Rectal smooth muscle tissue (tissue), 1 donor: Measurements from ENCODE around the gene TMEM80.

Source experiments
- H3K27ac ChIP-seq: one replicate; pipeline ENCODE4 v1.7.0; 2013; ENCODE audit warnings: low read depth, low read length, inconsistent platforms
- H3K27me3 ChIP-seq: one replicate; pipeline ENCODE4 v1.7.0; 2013; ENCODE audit warnings: low read length; ENCODE audit not compliant: control insufficient read depth, insufficient read depth
- H3K36me3 ChIP-seq: one replicate; pipeline ENCODE4 v1.7.0; 2013; ENCODE audit warnings: low read length; ENCODE audit not compliant: control insufficient read depth, insufficient read depth
- H3K4me1 ChIP-seq: one replicate; pipeline ENCODE4 v1.7.0; 2013; ENCODE audit warnings: low read length; ENCODE audit not compliant: control insufficient read depth, insufficient read depth
- H3K4me3 ChIP-seq: one replicate; pipeline ENCODE4 v1.7.0; 2013; ENCODE audit warnings: low read length
- H3K9ac ChIP-seq: one replicate; pipeline ENCODE4 v1.7.0; 2013; ENCODE audit warnings: low read length

The TMEM80 gene

GRCh38 chr11:660281-660680 lies 35.3 kb upstream of the TMEM80 start:
- no peak overlapping the region for H3K9ac ChIP-seq
- no peak overlapping the region for H3K4me3 ChIP-seq
- no peaks in the 10 kb centered on the region for H3K27me3 ChIP-seq
- peaks cover 1% of the 10 kb centered on the region for H3K4me1 ChIP-seq
- H3K36me3 ChIP-seq = peaks cover 2% of the 10 kb centered on the region
- no peak overlapping the region for H3K27ac ChIP-seq

GRCh38 chr11:660681-661444 lies 34.8 kb upstream of the TMEM80 start:
- Histone ChIP-seq H3K4me3 (no peak overlapping the region), H3K4me1 (peaks cover 7% of the 10 kb centered on the region), H3K9ac (no peak overlapping the region), H3K27ac (no peak overlapping the region), H3K36me3 (peaks cover 2% of the 10 kb centered on the region), H3K27me3 (no peaks in the 10 kb centered on the region)

GRCh38 chr11:662689-663274 lies 32.8 kb upstream of the TMEM80 start:
- H3K36me3 ChIP-seq = peaks cover 5% of the 10 kb centered on the region
- H3K27ac ChIP-seq = no peak overlapping the region
- no peaks in the 10 kb centered on the region for H3K27me3 ChIP-seq
- H3K9ac ChIP-seq = no peak overlapping the region
- no peak overlapping the region for H3K4me3 ChIP-seq
- peaks cover 11% of the 10 kb centered on the region for H3K4me1 ChIP-seq

GRCh38 chr11:665062-665703 lies 30.4 kb upstream of the TMEM80 start:
- H3K4me1 ChIP-seq = peaks cover 11% of the 10 kb centered on the region
- H3K4me3 ChIP-seq = no peak overlapping the region
- H3K27ac ChIP-seq = peak overlapping the region; percentile 68
- no peak overlapping the region for H3K9ac ChIP-seq
- H3K36me3 ChIP-seq = peaks cover 2% of the 10 kb centered on the region
- H3K27me3 ChIP-seq = no peaks in the 10 kb centered on the region

GRCh38 chr11:665704-666281 lies 29.8 kb upstream of the TMEM80 start:
- H3K9ac ChIP-seq = no peak overlapping the region
- no peaks in the 10 kb centered on the region for H3K27me3 ChIP-seq
- H3K36me3 ChIP-seq = peaks cover 2% of the 10 kb centered on the region
- H3K27ac ChIP-seq = peak overlapping the region; percentile 68
- H3K4me1 ChIP-seq = peaks cover 11% of the 10 kb centered on the region
- H3K4me3 ChIP-seq = no peak overlapping the region

- Histone ChIP-seq H3K36me3 (peaks cover 14% of the 10 kb centered on the region), H3K4me1 (no peaks in the 10 kb centered on the region), H3K4me3 (no peak overlapping the region), H3K9ac (no peak overlapping the region), H3K27me3 (no peaks in the 10 kb centered on the region), H3K27ac (no peak overlapping the region)
Measured at GRCh38 chr11:673866-674265, 21.8 kb upstream of the TMEM80 start.

GRCh38 chr11:674406-674805 lies 21.2 kb upstream of the TMEM80 start:
- H3K4me1 ChIP-seq = no peaks in the 10 kb centered on the region
- no peak overlapping the region for H3K9ac ChIP-seq
- no peak overlapping the region for H3K27ac ChIP-seq
- peaks cover 16% of the 10 kb centered on the region for H3K36me3 ChIP-seq
- H3K4me3 ChIP-seq = no peak overlapping the region
- no peaks in the 10 kb centered on the region for H3K27me3 ChIP-seq

GRCh38 chr11:678297-678696 lies 17.3 kb upstream of the TMEM80 start:
- H3K27ac ChIP-seq = no peak overlapping the region

GRCh38 chr11:679271-680207 lies 16.1 kb upstream of the TMEM80 start:
- Histone ChIP-seq H3K36me3 (peaks cover 11% of the 10 kb centered on the region), H3K27me3 (no peaks in the 10 kb centered on the region), H3K4me1 (no peaks in the 10 kb centered on the region), H3K9ac (no peak overlapping the region), H3K4me3 (no peak overlapping the region), H3K27ac (no peak overlapping the region)

More at GRCh38 chr11:678297-678696, 17.3 kb upstream of the TMEM80 start:
- Histone ChIP-seq H3K9ac (no peak overlapping the region), H3K36me3 (peaks cover 18% of the 10 kb centered on the region), H3K27me3 (no peaks in the 10 kb centered on the region), H3K4me3 (no peak overlapping the region), H3K4me1 (no peaks in the 10 kb centered on the region)

GRCh38 chr11:680476-680875 lies 15.1 kb upstream of the TMEM80 start:
- Histone ChIP-seq H3K4me1 (no peaks in the 10 kb centered on the region), H3K27ac (no peak overlapping the region), H3K9ac (no peak overlapping the region), H3K4me3 (no peak overlapping the region), H3K36me3 (peaks cover 13% of the 10 kb centered on the region), H3K27me3 (no peaks in the 10 kb centered on the region)

GRCh38 chr11:680970-681369 lies 14.6 kb upstream of the TMEM80 start:
- Histone ChIP-seq H3K9ac (no peak overlapping the region), H3K36me3 (peaks cover 13% of the 10 kb centered on the region), H3K27me3 (no peaks in the 10 kb centered on the region), H3K27ac (no peak overlapping the region), H3K4me1 (no peaks in the 10 kb centered on the region), H3K4me3 (no peak overlapping the region)
